Uterus (tissue), 2 donors: ENCODE data around the gene CDC34.

Source experiments
- CTCF ChIP-seq, 4 experiments: fragments of 200-600 bp in 2 of 4; fragments of 450-650 bp in 2 of 4; sonication (generic) in 2 of 4; IDR thresholded peaks; one replicate each; pipeline ENCODE4 v1.5.1; 2016 to 2019; ENCODE audit warnings: antibody characterized with exemption in 4 of 4, mild to moderate bottlenecking in 2 of 4, moderate library complexity in 1 of 4
- POLR2A ChIP-seq, 2 donors: fragments of 450-650 bp; IDR thresholded peaks; one replicate each; pipeline ENCODE4 v1.6.1; 2016; ENCODE audit warnings: antibody characterized with exemption in 2 of 2, mild to moderate bottlenecking in 1 of 2, moderate library complexity in 1 of 2

GRCh38 chr19:579111-579841 is 47.7 kb downstream of the CDC34 start:
- no peak for TF ChIP-seq CTCF (IDR thresholded peaks at IDR 0.05)
- TF ChIP-seq POLR2A (IDR thresholded peaks at IDR 0.05), result no peak
